HG03045 (cell line): ENCODE measurements around the gene CYP3A4.
"Not testable (repeated sequence)": the region's sequence is repeated elsewhere in the genome, so short reads cannot be mapped to it uniquely, and the experiment has no call there.

Source experiments
- ATAC-seq: cut with Tn5 transposase; IDR thresholded peaks from one replicate; pipeline ENCODE4 v1.9.1; 2021; ENCODE audit warnings: mild to moderate bottlenecking, moderate library complexity; ENCODE audit not compliant: unreplicated experiment

The CYP3A4 gene

GRCh38 chr7:99762680-99763327 lies 21.2 kb downstream of the CYP3A4 start:
- ATAC-seq: no peak

GRCh38 chr7:99755085-99755484 lies 28.9 kb downstream of the CYP3A4 start:
- ATAC-seq: no peak

- ATAC-seq: no peak
Observed at GRCh38 chr7:99752356-99752755, 31.6 kb downstream of the CYP3A4 start.

- ATAC-seq: not testable (repeated sequence)
Observed at GRCh38 chr7:99751322-99752052, 32.5 kb downstream of the CYP3A4 start.

GRCh38 chr7:99748846-99749579 lies 35.0 kb downstream of the CYP3A4 start:
- no peak for ATAC-seq

- not testable (repeated sequence) for ATAC-seq
Observed at GRCh38 chr7:99746915-99747314, 37.1 kb downstream of the CYP3A4 start.

GRCh38 chr7:99745395-99745794 lies 38.6 kb downstream of the CYP3A4 start:
- ATAC-seq: not testable (repeated sequence)

- no peak for ATAC-seq
Observed at GRCh38 chr7:99742737-99743394, 41.1 kb downstream of the CYP3A4 start.

- no peak for ATAC-seq
Observed at GRCh38 chr7:99741441-99741795, 42.6 kb downstream of the CYP3A4 start.

GRCh38 chr7:99740573-99741440 lies 43.2 kb downstream of the CYP3A4 start:
- ATAC-seq: no peak

- no peak for ATAC-seq
Observed at GRCh38 chr7:99739699-99740572, 44.0 kb downstream of the CYP3A4 start.

- ATAC-seq: no peak
Observed at GRCh38 chr7:99737726-99738125, 46.3 kb downstream of the CYP3A4 start.

GRCh38 chr7:99736667-99737066 lies 47.3 kb downstream of the CYP3A4 start:
- not testable (repeated sequence) for ATAC-seq

- ATAC-seq: no peak
Observed at GRCh38 chr7:99734987-99735386, 49.0 kb downstream of the CYP3A4 start, which contains the start of gene CYP3A7. Gene CYP3A7, minus strand, starts transcription at chr7:99735196. Its CDS starts 103 bp downstream, at chr7:99735093.

- no peak for ATAC-seq
Observed at GRCh38 chr7:99733448-99733847, 50.5 kb downstream of the CYP3A4 start.

- ATAC-seq: no peak
Observed at GRCh38 chr7:99733003-99733402, 51.0 kb downstream of the CYP3A4 start.

- no peak for ATAC-seq
Observed at GRCh38 chr7:99731638-99732374, 52.2 kb downstream of the CYP3A4 start.

GRCh38 chr7:99730992-99731391 lies 53.0 kb downstream of the CYP3A4 start:
- ATAC-seq: no peak
